ENCODE measurements around the gene ALCAM.
A peak's percentile ranks its signal among the peaks of the same experiment; 100 is the strongest.

The ALCAM gene

GRCh38 chr3:105516972-105517371, 150.3 kb downstream of the ALCAM start:
- no peak for TF ChIP-seq CTCF (IDR thresholded peaks at IDR 0.05; ENCODE audit: low read depth, low read length, missing control alignments)
- DNase-seq (ENCODE audit: extremely low read depth, low read depth), result no peak
- H3K4me3 ChIP-seq (replicated peaks; ENCODE audit: low read depth, low read length), result no peak overlapping the region

- H3K4me3 ChIP-seq (replicated peaks; ENCODE audit: low read depth, low read length), result no peak overlapping the region
- DNase-seq (ENCODE audit: extremely low read depth, low read depth), result no peak
- TF ChIP-seq CTCF (IDR thresholded peaks at IDR 0.05; ENCODE audit: low read depth, low read length, missing control alignments), result no peak
Measured at GRCh38 chr3:105518203-105518602, 151.5 kb downstream of the ALCAM start.

- TF ChIP-seq CTCF (IDR thresholded peaks at IDR 0.05; ENCODE audit: low read depth, low read length, missing control alignments), result peak; percentile 41
- DNase-seq (ENCODE audit: extremely low read depth, low read depth), result peak; percentile 48
Measured at GRCh38 chr3:105518806-105519418, 152.2 kb downstream of the ALCAM start.

GRCh38 chr3:105521770-105522169, 155.1 kb downstream of the ALCAM start:
- no peak for TF ChIP-seq CTCF (IDR thresholded peaks at IDR 0.05; ENCODE audit: low read depth, low read length, missing control alignments)
- H3K4me3 ChIP-seq (replicated peaks; ENCODE audit: low read depth, low read length), result no peak overlapping the region
- DNase-seq (ENCODE audit: extremely low read depth, low read depth), result no peak

More at GRCh38 chr3:105518806-105519418, 152.2 kb downstream of the ALCAM start:
- no peak overlapping the region for H3K4me3 ChIP-seq (replicated peaks; ENCODE audit: low read depth, low read length)

- no peak overlapping the region for H3K4me3 ChIP-seq (replicated peaks; ENCODE audit: low read depth, low read length)
- DNase-seq (ENCODE audit: extremely low read depth, low read depth), result no peak
- TF ChIP-seq CTCF (IDR thresholded peaks at IDR 0.05; ENCODE audit: low read depth, low read length, missing control alignments), result no peak
Measured at GRCh38 chr3:105523501-105523900, 156.8 kb downstream of the ALCAM start.

- TF ChIP-seq CTCF (IDR thresholded peaks at IDR 0.05; ENCODE audit: low read depth, low read length, missing control alignments), result no peak
- H3K4me3 ChIP-seq (replicated peaks; ENCODE audit: low read depth, low read length), result no peak overlapping the region
- DNase-seq (ENCODE audit: extremely low read depth, low read depth), result no peak
Measured at GRCh38 chr3:105525531-105525930, 158.8 kb downstream of the ALCAM start.

Data from HFF-Myc (cell line).